DND-41 (cell line): ENCODE results near the gene SLC35F3.

Source experiments
- ATAC-seq: fragments of 200-7000 bp; cut with Tn5 transposase; 3 replicates; pipeline ENCODE4 v1.9.1; 2021; ENCODE audit warnings: low read depth; ENCODE audit not compliant: insufficient read depth
- DNase-seq: peaks from one replicate; pipeline ENCODE4 v3.0.0-alpha.2; 2020
- H2AFZ ChIP-seq: 2 replicates; pipeline ENCODE4 v1.6.0; 2012; ENCODE audit warnings: low read depth, low read length
- H3K27ac ChIP-seq: 2 replicates; pipeline ENCODE4 v1.5.1; 2012; ENCODE audit warnings: low read length, inconsistent platforms
- H3K27me3 ChIP-seq: fragments of 200-600 bp; sonication (generic); 2 replicates; pipeline ENCODE4 v1.6.0; 2012; ENCODE audit warnings: low read length, mild to moderate bottlenecking, inconsistent platforms; ENCODE audit not compliant: insufficient read depth, poor library complexity
- H3K36me3 ChIP-seq: 2 replicates; pipeline ENCODE4 v1.5.1; 2012; ENCODE audit warnings: low read length, inconsistent platforms; ENCODE audit not compliant: insufficient read depth
- H3K4me1 ChIP-seq: 2 replicates; pipeline ENCODE4 v1.5.1; 2012; ENCODE audit warnings: mild to moderate bottlenecking, low read length; ENCODE audit not compliant: insufficient read depth
- H3K4me2 ChIP-seq: 2 replicates; pipeline ENCODE4 v1.6.0; 2012; ENCODE audit warnings: mild to moderate bottlenecking, moderate library complexity, low read length, inconsistent platforms; ENCODE audit not compliant: insufficient read depth
- H3K4me3 ChIP-seq, 2 experiments: fragments of 200-600 bp in 1 of 2; shearing (Covaris generic) in 1 of 2; 2 replicates each; pipeline ENCODE4 v1.5.1; 2012 to 2016; ENCODE audit warnings: inconsistent platforms in 2 of 2, low read length in 2 of 2, mild to moderate bottlenecking in 2 of 2, low read depth in 1 of 2, moderate library complexity in 1 of 2
- H3K79me2 ChIP-seq: 2 replicates; pipeline ENCODE4 v1.6.0; 2012; ENCODE audit warnings: low read length, inconsistent platforms; ENCODE audit not compliant: insufficient read depth
- H3K9ac ChIP-seq: 2 replicates; pipeline ENCODE4 v1.6.0; 2012; ENCODE audit warnings: low read depth, mild to moderate bottlenecking, inconsistent platforms, low read length, moderate library complexity
- H3K9me3 ChIP-seq: 2 replicates; pipeline ENCODE4 v1.5.1; 2012; ENCODE audit warnings: low read length, moderate library complexity, mild to moderate bottlenecking, inconsistent platforms; ENCODE audit not compliant: insufficient read depth, severe bottlenecking
- H4K20me1 ChIP-seq: 2 replicates; pipeline ENCODE4 v1.6.0; 2012; ENCODE audit warnings: low read length; ENCODE audit not compliant: insufficient read depth
- EZH2 ChIP-seq: IDR thresholded peaks from 3 replicates; pipeline ENCODE4 v1.6.1; 2012; ENCODE audit warnings: borderline replicate concordance, low read depth, mild to moderate bottlenecking, moderate library complexity, low read length, inconsistent platforms; ENCODE audit not compliant: severe bottlenecking
- TF ChIP-seq, protein P1 (sequence below): IDR thresholded peaks from 2 replicates; pipeline ENCODE4 v1.5.1; 2012; ENCODE audit warnings: borderline replicate concordance, low read length, moderate library complexity, mild to moderate bottlenecking; ENCODE audit not compliant: poor library complexity, severe bottlenecking; ENCODE audit errors: extremely low read depth

The SLC35F3 gene

DNA sequence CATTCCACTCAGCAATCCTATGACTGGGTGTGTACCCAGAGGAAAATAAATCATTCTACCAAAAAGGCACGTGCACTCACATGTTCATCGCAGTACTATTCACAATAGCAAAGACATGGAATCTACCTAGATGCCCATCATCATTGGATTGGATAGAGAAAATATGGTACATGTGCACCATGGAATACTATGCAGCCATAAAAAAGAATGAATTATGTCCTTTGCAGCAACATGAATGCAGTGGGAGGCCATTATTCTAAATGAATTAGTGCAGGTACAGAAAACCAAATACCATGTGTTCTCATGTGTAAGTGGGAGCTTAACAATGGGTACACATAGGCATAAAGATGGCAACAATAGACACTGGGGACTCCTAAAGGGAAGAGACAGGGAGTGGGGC, 39.9 kb upstream of the SLC35F3 start:
- no peak for ATAC-seq
- no peak overlapping the region for H3K4me2 ChIP-seq
- H3K4me3 ChIP-seq: no peak overlapping the region
- no peaks in the 10 kb centered on the region for H4K20me1 ChIP-seq
- no peak overlapping the region for H2AFZ ChIP-seq
- no peaks in the 10 kb centered on the region for H3K36me3 ChIP-seq
- H3K4me1 ChIP-seq: no peaks in the 10 kb centered on the region
- H3K27me3 ChIP-seq: peaks cover 4% of the 10 kb centered on the region
- H3K27ac ChIP-seq: no peak overlapping the region
- H3K9ac ChIP-seq: no peak overlapping the region
- peaks cover 13% of the 10 kb centered on the region for H3K9me3 ChIP-seq
- TF ChIP-seq, protein P1, sequence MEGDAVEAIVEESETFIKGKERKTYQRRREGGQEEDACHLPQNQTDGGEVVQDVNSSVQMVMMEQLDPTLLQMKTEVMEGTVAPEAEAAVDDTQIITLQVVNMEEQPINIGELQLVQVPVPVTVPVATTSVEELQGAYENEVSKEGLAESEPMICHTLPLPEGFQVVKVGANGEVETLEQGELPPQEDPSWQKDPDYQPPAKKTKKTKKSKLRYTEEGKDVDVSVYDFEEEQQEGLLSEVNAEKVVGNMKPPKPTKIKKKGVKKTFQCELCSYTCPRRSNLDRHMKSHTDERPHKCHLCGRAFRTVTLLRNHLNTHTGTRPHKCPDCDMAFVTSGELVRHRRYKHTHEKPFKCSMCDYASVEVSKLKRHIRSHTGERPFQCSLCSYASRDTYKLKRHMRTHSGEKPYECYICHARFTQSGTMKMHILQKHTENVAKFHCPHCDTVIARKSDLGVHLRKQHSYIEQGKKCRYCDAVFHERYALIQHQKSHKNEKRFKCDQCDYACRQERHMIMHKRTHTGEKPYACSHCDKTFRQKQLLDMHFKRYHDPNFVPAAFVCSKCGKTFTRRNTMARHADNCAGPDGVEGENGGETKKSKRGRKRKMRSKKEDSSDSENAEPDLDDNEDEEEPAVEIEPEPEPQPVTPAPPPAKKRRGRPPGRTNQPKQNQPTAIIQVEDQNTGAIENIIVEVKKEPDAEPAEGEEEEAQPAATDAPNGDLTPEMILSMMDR: no peak
- TF ChIP-seq EZH2: no peak
- H3K79me2 ChIP-seq: no peaks in the 10 kb centered on the region
- DNase-seq: no peak

DNA sequence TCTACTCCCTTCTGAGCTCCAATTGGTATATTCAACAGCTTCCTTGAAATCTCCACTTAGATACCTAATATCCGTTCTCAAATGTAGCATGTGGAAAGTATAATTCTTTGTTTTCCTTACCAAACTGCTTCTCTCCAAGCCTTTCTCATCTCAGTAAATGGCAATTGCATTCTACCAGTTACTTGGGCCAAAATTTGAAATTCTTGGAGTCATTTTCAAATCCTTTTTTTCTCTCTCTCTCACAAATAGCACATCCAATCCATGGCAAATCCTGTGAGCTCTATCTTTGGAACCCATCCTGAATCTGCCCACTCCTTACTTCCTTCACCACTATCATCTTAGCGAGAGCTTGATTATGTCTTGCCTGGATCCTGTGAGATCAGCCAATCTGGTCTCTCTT, 39.3 kb upstream of the SLC35F3 start:
- no peak overlapping the region for H3K4me3 ChIP-seq
- ATAC-seq: no peak

DNA sequence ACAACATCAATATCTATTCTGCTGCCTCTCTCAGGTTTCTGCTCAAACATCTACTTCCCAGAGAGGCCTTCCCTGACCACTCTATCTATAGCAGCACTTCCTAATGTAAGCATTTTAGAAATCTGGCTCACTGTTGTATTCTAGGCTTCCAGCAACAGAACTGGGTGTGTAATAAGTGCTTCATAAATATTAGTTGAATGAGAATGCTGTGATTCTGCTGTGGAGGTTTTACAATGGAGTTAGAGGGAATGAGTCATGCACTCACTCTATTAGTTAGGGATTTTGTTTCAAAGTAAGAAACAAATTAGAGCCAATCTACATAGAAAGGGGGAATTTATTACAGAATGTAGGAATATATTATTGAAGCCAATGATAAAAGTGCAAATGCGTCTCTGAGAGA, 38.6 kb upstream of the SLC35F3 start:
- no peak overlapping the region for H2AFZ ChIP-seq
- H3K4me2 ChIP-seq: no peak overlapping the region

More for the DNA sequence above, 39.3 kb upstream of the SLC35F3 start:
- no peak overlapping the region for H2AFZ ChIP-seq
- H3K4me1 ChIP-seq: no peaks in the 10 kb centered on the region
- TF ChIP-seq EZH2: no peak
- TF ChIP-seq, protein P1: no peak
- no peaks in the 10 kb centered on the region for H4K20me1 ChIP-seq
- H3K27me3 ChIP-seq: peaks cover 4% of the 10 kb centered on the region
- H3K4me2 ChIP-seq: no peak overlapping the region
- no peak overlapping the region for H3K27ac ChIP-seq
- H3K9ac ChIP-seq: no peak overlapping the region
- no peaks in the 10 kb centered on the region for H3K36me3 ChIP-seq
- peaks cover 13% of the 10 kb centered on the region for H3K9me3 ChIP-seq
- no peaks in the 10 kb centered on the region for H3K79me2 ChIP-seq
- DNase-seq: no peak

More for the DNA sequence above, 38.6 kb upstream of the SLC35F3 start:
- Histone ChIP-seq H3K9ac (no peak overlapping the region), H3K27me3 (peaks cover 4% of the 10 kb centered on the region), H3K4me1 (no peaks in the 10 kb centered on the region), H3K27ac (no peak overlapping the region), H4K20me1 (no peaks in the 10 kb centered on the region), H3K79me2 (no peaks in the 10 kb centered on the region), H3K9me3 (peaks cover 13% of the 10 kb centered on the region), H3K36me3 (no peaks in the 10 kb centered on the region), H3K4me3 (no peak overlapping the region)
- ATAC-seq: no peak
- no peak for TF ChIP-seq EZH2
- TF ChIP-seq, protein P1: no peak
- DNase-seq: no peak
